Activated CD8-positive, alpha-beta memory T cell treated with anti-CD3 and anti-CD28 coated beads, Interleukin-2, amount 50 U/mL, for 4 hours (primary cell): ENCODE data around the gene UNC13C.
"Not testable (repeated sequence)": the region's sequence is repeated elsewhere in the genome, so short reads cannot be mapped to it uniquely, and the experiment has no call there.

Source experiments
- DNase-seq: peaks from one replicate; pipeline ENCODE4 v3.0.0-alpha.2; 2020

Gene UNC13C

GRCh38 chr15:53978253-53978906 is at the start of gene UNC13C:
TSS of gene UNC13C (plus strand) at chr15:53978441. CDS start at chr15:54012904, 34,463 bp downstream.
- DNase-seq: no peak

GRCh38 chr15:53936137-53936536 is 42.1 kb upstream of the UNC13C start:
- no peak for DNase-seq

GRCh38 chr15:53937632-53938031 is 40.6 kb upstream of the UNC13C start:
- DNase-seq: not testable (repeated sequence)

- no peak for DNase-seq
These were observed 27.7 kb upstream of the UNC13C start for GRCh38 chr15:53950572-53950971.

- DNase-seq: no peak
These were observed 22.8 kb upstream of the UNC13C start for GRCh38 chr15:53955396-53955795.

GRCh38 chr15:53962646-53963561 is 15.3 kb upstream of the UNC13C start:
- no peak for DNase-seq

GRCh38 chr15:53963801-53964200 is 14.4 kb upstream of the UNC13C start:
- DNase-seq: no peak

GRCh38 chr15:53974121-53974520 is 4.1 kb upstream of the UNC13C start:
- no peak for DNase-seq

- no peak for DNase-seq
These were observed 3.4 kb upstream of the UNC13C start for GRCh38 chr15:53974813-53975212.

GRCh38 chr15:53976844-53977392 is 1.3 kb upstream of the UNC13C start:
- no peak for DNase-seq

- DNase-seq: no peak
These were observed 979 bp downstream of the UNC13C start for GRCh38 chr15:53979051-53979788.

GRCh38 chr15:53980021-53980420 is 1.8 kb downstream of the UNC13C start:
- no peak for DNase-seq

- DNase-seq: no peak
These were observed 3.9 kb downstream of the UNC13C start for GRCh38 chr15:53982071-53982680.

GRCh38 chr15:53982876-53983275 is 4.6 kb downstream of the UNC13C start:
- DNase-seq: no peak

GRCh38 chr15:53984221-53984620 is 6.0 kb downstream of the UNC13C start:
- no peak for DNase-seq

- DNase-seq: no peak
These were observed 7.3 kb downstream of the UNC13C start for GRCh38 chr15:53985562-53985961.

- no peak for DNase-seq
These were observed 9.2 kb downstream of the UNC13C start for GRCh38 chr15:53987480-53987879.

GRCh38 chr15:54007256-54007655 is 29.0 kb downstream of the UNC13C start:
- no peak for DNase-seq

- DNase-seq: no peak
These were observed 33.4 kb downstream of the UNC13C start for GRCh38 chr15:54011656-54012055.

- no peak for DNase-seq
These were observed 35.9 kb downstream of the UNC13C start for GRCh38 chr15:54014067-54014655.

GRCh38 chr15:54017251-54017650 is 39.0 kb downstream of the UNC13C start:
- no peak for DNase-seq

GRCh38 chr15:54017959-54018358 is 39.7 kb downstream of the UNC13C start:
- no peak for DNase-seq
